Naive thymus-derived CD4-positive, alpha-beta T cell (primary cell): ENCODE measurements around the gene NEK10. TPM values are rescaled to one million over a fixed set of nuclear protein-coding genes. Genes with fewer than 3 reads are reported as not detected.

ENCODE experiments used
- ATAC-seq: fragments of 150-1000 bp; cut with Tn5 transposase; 2 replicates; pipeline ENCODE4 v1.10.0; 2021; ENCODE audit warnings: mild to moderate bottlenecking, moderate library complexity
- CTCF ChIA-PET: fragments of 350-600 bp; sonication (Branson Sonifier 250); formaldehyde crosslinking; loops from one replicate; lab custom pipeline; 2021; ENCODE audit warnings: antibody characterized with exemption; lab: Charles Lee
- POLR2A ChIA-PET: fragments of 350-600 bp; sonication (Branson Sonifier 250); formaldehyde crosslinking; loops from one replicate; lab custom pipeline; 2021; ENCODE audit warnings: antibody characterized with exemption, inconsistent platforms; lab: Charles Lee
- DNase-seq, 9 donors: peaks; one replicate each; pipeline versions ENCODE4 v3.0.0 to v3.0.0-alpha.2; 2020 to 2022; ENCODE audit warnings: mixed read lengths in 1 of 9
- H3K27ac ChIP-seq: one replicate; pipeline ENCODE4 v1.7.0; 2013; ENCODE audit warnings: mild to moderate bottlenecking, low read depth, low read length, moderate library complexity
- H3K27me3 ChIP-seq, 2 donors: one replicate each; pipeline ENCODE4 v1.7.0; 2013; ENCODE audit warnings: low read length in 2 of 2, mild to moderate bottlenecking in 2 of 2, moderate library complexity in 2 of 2; ENCODE audit not compliant: control insufficient read depth in 2 of 2, insufficient read depth in 2 of 2
- H3K36me3 ChIP-seq, 3 experiments: 1 replicate in 2 of 3; 2 replicates in 1 of 3; pipeline ENCODE4 v1.7.0; 2013; ENCODE audit warnings: low read length in 3 of 3, mild to moderate bottlenecking in 3 of 3, moderate library complexity in 1 of 3; ENCODE audit not compliant: insufficient read depth in 3 of 3, control insufficient read depth in 2 of 3
- H3K4me1 ChIP-seq, 2 donors: one replicate each; pipeline ENCODE4 v1.7.0; 2013; ENCODE audit warnings: low read length in 2 of 2, mild to moderate bottlenecking in 2 of 2, moderate library complexity in 1 of 2; ENCODE audit not compliant: control insufficient read depth in 2 of 2, insufficient read depth in 2 of 2
- H3K4me3 ChIP-seq: 2 replicates; pipeline ENCODE4 v1.7.0; 2013; ENCODE audit warnings: mild to moderate bottlenecking, low read length
- H3K9me3 ChIP-seq, 3 experiments: 1 replicate in 2 of 3; 2 replicates in 1 of 3; pipeline ENCODE4 v1.7.0; 2013; ENCODE audit warnings: low read length in 3 of 3; ENCODE audit not compliant: control insufficient read depth in 2 of 3
- H3K27ac Mint-ChIP-seq, 9 donors: one replicate each; pipeline ENCODE4 v1.8.0; 2020 to 2022; ENCODE audit warnings: mixed read lengths in 9 of 9, mild to moderate bottlenecking in 8 of 9, moderate library complexity in 5 of 9, inconsistent platforms in 2 of 9
- H3K27me3 Mint-ChIP-seq, 5 donors: one replicate each; pipeline ENCODE4 v1.8.0; 2021 to 2022; ENCODE audit warnings: mixed read lengths in 5 of 5, mild to moderate bottlenecking in 1 of 5
- H3K36me3 Mint-ChIP-seq, 5 donors: one replicate each; pipeline ENCODE4 v1.8.0; 2020 to 2022; ENCODE audit warnings: mixed read lengths in 5 of 5, mild to moderate bottlenecking in 3 of 5, inconsistent platforms in 1 of 5
- H3K4me1 Mint-ChIP-seq, 7 donors: one replicate each; pipeline ENCODE4 v1.8.0; 2020 to 2022; ENCODE audit warnings: mixed read lengths in 7 of 7, mild to moderate bottlenecking in 3 of 7, inconsistent platforms in 1 of 7
- H3K4me3 Mint-ChIP-seq, 10 donors: one replicate each; pipeline ENCODE4 v1.8.0; 2020 to 2022; ENCODE audit warnings: mild to moderate bottlenecking in 10 of 10, mixed read lengths in 10 of 10, moderate library complexity in 6 of 10, inconsistent platforms in 2 of 10
- H3K9me3 Mint-ChIP-seq, 11 donors: one replicate each; pipeline ENCODE4 v1.8.0; 2020 to 2022; ENCODE audit warnings: mixed read lengths in 11 of 11, mild to moderate bottlenecking in 4 of 11, inconsistent platforms in 1 of 11, moderate library complexity in 1 of 11
- intact Hi-C, 2 donors: fragments of 100-400 bp; cut with micrococcal nuclease; formaldehyde crosslinking; loops; one replicate each; pipeline ENCODE4 v1.15.1; 2023
- polyA plus RNA-seq, 2 donors: library from polyadenylated mRNA; unstranded; fragments of 300-500 nt; fragmentation: Illumina TruSeq; gene quantifications; one replicate each; pipeline ENCODE4 v1.2.3, GENCODE V29; 2021
- total RNA-seq, 6 experiments: library from RNA in 5 of 6; stranded (reverse) in 5 of 6; gene quantifications; 1 replicate in 5 of 6; 2 replicates in 1 of 6; pipeline ENCODE4 v1.2.3 and lab custom pipeline; 2021 to 2026

NEK10 gene
- total and polyA plus RNA-seq, 7 experiments from 2014 or later, result 0.64 to 2.0 (median 0.95) TPM; not detected in 2

DNA sequence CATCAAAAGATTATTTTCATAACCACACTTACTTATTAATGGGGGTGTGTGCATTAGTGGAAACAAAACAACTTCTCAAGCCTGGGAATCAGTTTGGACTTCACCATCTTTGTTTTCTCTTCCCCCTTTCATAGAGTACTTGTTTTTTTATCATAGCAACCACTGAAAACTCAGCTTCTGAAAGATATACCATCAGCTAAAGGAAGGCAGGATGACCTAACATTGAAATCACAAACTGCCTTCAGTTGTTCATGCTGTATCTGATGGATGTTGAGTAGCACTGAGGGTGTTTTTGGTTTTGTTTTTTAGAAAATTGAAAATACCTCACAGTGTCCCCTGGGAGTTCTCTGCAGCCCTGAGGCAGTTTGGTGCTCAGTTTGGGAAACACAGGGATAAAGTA lies 46.5 kb downstream of the NEK10 start:
- no peak for DNase-seq
- Mint-ChIP-seq H3K27ac (no peak overlapping the region), H3K27me3 (no peaks in the 10 kb centered on the region), H3K36me3 (no peaks in the 10 kb centered on the region), H3K9me3 (no peaks in the 10 kb centered on the region), H3K4me3 (no peak overlapping the region), H3K4me1 (peaks cover 0 to 6% (median 0%) of the 10 kb centered on the region in 7 donors)
- Histone ChIP-seq H3K4me3 (no peak overlapping the region), H3K9me3 (no peaks in the 10 kb centered on the region), H3K27me3 (no peaks in the 10 kb centered on the region), H3K36me3 (no peaks in the 10 kb centered on the region), H3K4me1 (no peaks in the 10 kb centered on the region), H3K27ac (no peak overlapping the region)
- intact Hi-C loops, result no loop called here
- ATAC-seq, result no peak
- CTCF ChIA-PET, result no interaction called here
- POLR2A ChIA-PET, result no interaction called here

DNA sequence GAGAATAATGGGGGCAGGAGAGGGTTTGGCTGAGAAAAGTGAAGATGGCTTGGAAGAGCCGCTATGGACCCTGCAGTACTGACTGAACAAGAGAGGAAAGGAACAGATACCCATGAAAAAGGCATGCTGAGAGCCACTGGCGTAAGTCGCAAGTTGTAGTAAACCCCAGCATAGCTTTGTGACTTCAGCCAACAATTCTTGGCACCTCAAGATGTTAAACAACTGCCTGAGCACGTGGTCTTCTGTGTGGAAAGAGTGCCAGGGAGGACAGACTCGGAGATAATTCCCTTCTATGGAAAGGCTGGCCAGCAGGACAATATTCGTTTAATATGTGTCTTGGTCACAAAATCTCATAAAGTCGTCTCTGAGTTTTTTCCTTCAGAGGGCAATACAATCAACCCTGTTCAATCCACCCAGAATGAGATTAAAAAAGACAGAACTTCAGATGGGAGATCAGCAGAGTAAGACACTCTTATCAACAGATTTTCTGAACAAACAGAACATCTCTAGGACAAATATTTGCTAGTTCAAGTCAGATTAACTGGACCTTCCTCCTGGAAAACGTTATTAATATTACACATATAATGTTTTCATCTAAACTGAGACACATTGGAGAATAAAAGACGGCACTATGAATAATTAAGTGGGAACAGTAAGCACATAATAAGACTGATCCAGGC lies 49.2 kb downstream of the NEK10 start:
- Histone ChIP-seq H3K4me1 (no peaks in the 10 kb centered on the region), H3K27me3 (no peaks in the 10 kb centered on the region), H3K4me3 (no peak overlapping the region), H3K9me3 (no peaks in the 10 kb centered on the region), H3K27ac (no peak overlapping the region), H3K36me3 (no peaks in the 10 kb centered on the region)
- ATAC-seq, result no peak
- intact Hi-C loops, result no loop called here
- Mint-ChIP-seq H3K4me3 (no peak overlapping the region), H3K9me3 (no peaks in the 10 kb centered on the region), H3K4me1 (peaks cover 0 to 6% (median 0%) of the 10 kb centered on the region in 7 donors), H3K27me3 (no peaks in the 10 kb centered on the region), H3K36me3 (no peaks in the 10 kb centered on the region), H3K27ac (no peak overlapping the region)
- no peak for DNase-seq
- ChIA-PET CTCF (interaction anchor here (0.5 kb wide), 1 partner anchor 54 kb away, joined by 5 read pairs; no protein-coding TSS in a partner anchor), POLR2A (no interaction called here)

- H3K27me3 Mint-ChIP-seq, result no peaks in the 10 kb centered on the region
- Histone ChIP-seq H3K9me3 (no peaks in the 10 kb centered on the region), H3K4me1 (no peaks in the 10 kb centered on the region), H3K27me3 (no peaks in the 10 kb centered on the region), H3K36me3 (no peaks in the 10 kb centered on the region), H3K4me3 (no peak overlapping the region), H3K27ac (no peak overlapping the region)
- peaks cover 0 to under 1% (median 0%) of the 10 kb centered on the region in 7 donors for H3K4me1 Mint-ChIP-seq
- H3K36me3 Mint-ChIP-seq, result no peaks in the 10 kb centered on the region
- intact Hi-C loops, result no loop called here
- no peak overlapping the region for H3K4me3 Mint-ChIP-seq
- H3K27ac Mint-ChIP-seq, result no peak overlapping the region
- DNase-seq (no peak), ATAC-seq (no peak)
- H3K9me3 Mint-ChIP-seq, result no peaks in the 10 kb centered on the region
- CTCF ChIA-PET, result interaction anchor here (0.5 kb wide), 1 partner anchor 53 kb away, joined by 5 read pairs; no protein-coding TSS in a partner anchor
- POLR2A ChIA-PET, result no interaction called here
Measured at GRCh38 chr3:27319304-27319703, 49.9 kb downstream of the NEK10 start.

DNA sequence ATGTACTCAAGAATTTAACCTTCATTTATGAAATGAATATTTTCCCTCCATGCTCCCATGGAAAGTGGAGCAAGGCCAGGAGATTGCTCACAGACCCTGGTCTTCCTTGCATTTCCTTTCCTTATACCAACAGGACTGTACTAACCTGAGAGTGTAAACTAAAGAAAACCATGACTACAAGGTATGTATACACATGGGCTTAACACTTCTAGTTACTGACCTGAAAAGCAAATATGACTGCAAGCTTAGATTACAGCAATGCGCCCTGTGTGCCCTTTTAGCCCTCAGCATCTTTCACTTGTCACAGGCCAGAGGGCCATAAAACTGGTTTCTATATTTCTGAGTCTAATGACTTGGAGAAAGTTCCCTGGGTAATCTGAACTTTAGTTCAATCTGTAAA lies 52.1 kb downstream of the NEK10 start:
- H3K27ac Mint-ChIP-seq, result no peak overlapping the region
- H3K36me3 ChIP-seq, result no peaks in the 10 kb centered on the region
- ATAC-seq, result no peak
- ChIA-PET POLR2A (interaction anchor here (1.0 kb wide), 1 partner anchor 29 kb away, joined by 3 read pairs; no protein-coding TSS in a partner anchor), CTCF (no interaction called here)
- no peak overlapping the region for H3K4me3 Mint-ChIP-seq
- H3K27me3 Mint-ChIP-seq, result peaks cover 0 to 2% (median under 1%) of the 10 kb centered on the region in 5 donors
- no peaks in the 10 kb centered on the region for H3K36me3 Mint-ChIP-seq
- H3K4me1 Mint-ChIP-seq, result peaks cover 0 to 2% (median 0%) of the 10 kb centered on the region in 7 donors
- no peak overlapping the region for H3K4me3 ChIP-seq
- no peak for DNase-seq
- no peaks in the 10 kb centered on the region for H3K4me1 ChIP-seq
- intact Hi-C loops, result no loop called here
- no peaks in the 10 kb centered on the region for H3K9me3 ChIP-seq
- H3K27me3 ChIP-seq, result no peaks in the 10 kb centered on the region
- no peak overlapping the region for H3K27ac ChIP-seq
- H3K9me3 Mint-ChIP-seq, result no peaks in the 10 kb centered on the region

- no peak overlapping the region for H3K4me3 ChIP-seq
- intact Hi-C loops, result no loop called here
- no peak overlapping the region for H3K4me3 Mint-ChIP-seq
- peaks cover 0 to 4% (median 0%) of the 10 kb centered on the region in 7 donors for H3K4me1 Mint-ChIP-seq
- H3K27me3 ChIP-seq, result no peaks in the 10 kb centered on the region
- H3K36me3 Mint-ChIP-seq, result no peaks in the 10 kb centered on the region
- CTCF ChIA-PET, result no interaction called here
- H3K9me3 Mint-ChIP-seq, result no peaks in the 10 kb centered on the region
- H3K9me3 ChIP-seq, result no peaks in the 10 kb centered on the region
- no peak for ATAC-seq
- DNase-seq, result no peak
- POLR2A ChIA-PET, result no interaction called here
- H3K27me3 Mint-ChIP-seq, result peaks cover 0 to 12% (median 7%) of the 10 kb centered on the region in 5 donors
- no peaks in the 10 kb centered on the region for H3K4me1 ChIP-seq
- H3K27ac ChIP-seq, result no peak overlapping the region
- H3K36me3 ChIP-seq, result no peaks in the 10 kb centered on the region
- no peak overlapping the region for H3K27ac Mint-ChIP-seq
Measured at GRCh38 chr3:27315003-27315402, 54.2 kb downstream of the NEK10 start.

DNA sequence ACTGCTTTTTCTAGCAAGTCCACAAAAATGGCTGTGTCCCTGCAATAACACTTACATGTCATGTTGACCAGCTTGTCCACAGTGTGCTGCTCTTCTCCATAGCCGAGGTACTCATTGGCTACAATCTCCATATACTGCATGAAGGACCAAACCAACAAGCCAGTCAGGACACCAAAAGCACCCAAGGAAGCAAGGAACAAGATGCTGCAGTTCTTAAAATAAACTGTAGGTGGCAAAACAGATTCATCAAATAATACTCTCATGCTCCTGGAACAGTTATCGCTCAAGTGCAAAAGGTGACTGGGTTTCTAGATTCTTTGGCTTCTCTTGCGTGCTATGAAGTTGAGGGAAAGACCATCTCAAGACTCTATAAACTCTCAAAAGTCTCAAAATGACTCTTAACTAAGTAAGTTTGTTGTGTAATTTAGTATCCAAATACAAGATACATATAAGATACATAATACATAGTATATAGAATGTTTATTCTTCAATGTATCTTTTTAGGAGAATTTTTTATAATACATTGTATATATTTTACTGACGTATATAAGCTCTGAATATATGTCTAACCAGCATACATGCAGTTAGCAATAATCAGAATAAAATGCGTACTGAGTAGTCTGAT lies 57.0 kb downstream of the NEK10 start:
- no peak overlapping the region for H3K27ac Mint-ChIP-seq

More for the DNA sequence above, 57.0 kb downstream of the NEK10 start:
- peak; percentile 70 for ATAC-seq
- H3K4me1 Mint-ChIP-seq, result peaks cover 0 to 4% (median 0%) of the 10 kb centered on the region in 7 donors
- intact Hi-C loops, result loop anchor here (1.0 to 5.0 kb wide), 8 partner anchors 45 to 1017 kb away; partner anchors contain the start of gene SLC4A7 (in 1 of the 2)
- ChIA-PET POLR2A (interaction anchor here (0.5 to 0.6 kb wide), 2 partner anchors 989 to 1030 kb away, joined by 3 read pairs; no protein-coding TSS in a partner anchor), CTCF (interaction anchor here (0.6 to 3.7 kb wide), 4 partner anchors 155 to 368 kb away, joined by 3 to 17 read pairs (median 4); no protein-coding TSS in a partner anchor)
- no peaks in the 10 kb centered on the region for H3K9me3 Mint-ChIP-seq
- H3K27me3 Mint-ChIP-seq, result peaks cover 0 to 20% (median 8%) of the 10 kb centered on the region in 5 donors
- Histone ChIP-seq H3K27ac (no peak overlapping the region), H3K9me3 (no peaks in the 10 kb centered on the region), H3K4me1 (no peaks in the 10 kb centered on the region), H3K27me3 (no peaks in the 10 kb centered on the region), H3K36me3 (no peaks in the 10 kb centered on the region), H3K4me3 (no peak overlapping the region)
- no peaks in the 10 kb centered on the region for H3K36me3 Mint-ChIP-seq
- DNase-seq, result peak in 7 of 9 donors; percentile 18 to 61 (median 44)
- no peak overlapping the region for H3K4me3 Mint-ChIP-seq
